HUES64 (cell line): Measurements from ENCODE around the gene SH2D5.

Experiments
- H3K27ac ChIP-seq: 2 replicates; pipeline ENCODE4 v1.7.0; 2013; ENCODE audit warnings: low read depth, low read length, inconsistent platforms
- H3K27me3 ChIP-seq: 2 replicates; pipeline ENCODE4 v1.6.1; 2013; ENCODE audit warnings: mild to moderate bottlenecking, low read length; ENCODE audit not compliant: insufficient read depth
- H3K36me3 ChIP-seq: 2 replicates; pipeline ENCODE4 v1.6.1; 2013; ENCODE audit warnings: mild to moderate bottlenecking, low read length; ENCODE audit not compliant: insufficient read depth
- H3K4me1 ChIP-seq: 2 replicates; pipeline ENCODE4 v1.6.1; 2013; ENCODE audit warnings: mild to moderate bottlenecking, low read length, moderate library complexity; ENCODE audit not compliant: insufficient read depth
- H3K4me3 ChIP-seq: 2 replicates; pipeline ENCODE4 v1.5.1; 2013; ENCODE audit warnings: mild to moderate bottlenecking, low read length, moderate library complexity
- H3K9ac ChIP-seq: 2 replicates; pipeline ENCODE4 v1.6.1; 2013; ENCODE audit warnings: mild to moderate bottlenecking, low read depth, low read length
- H3K9me3 ChIP-seq: 2 replicates; pipeline ENCODE4 v1.6.1; 2013; ENCODE audit warnings: low read depth, low read length; ENCODE audit not compliant: insufficient read depth
- WGBS: fragments of 150-250, 120-280 bp; methylation state at CpG from one replicate; pipeline ENCODE4 v1.1.7; 2013; ENCODE audit warnings: missing lambda C conversion rate; 5-methylcytosine and 5-hydroxymethylcytosine counted together

The SH2D5 gene

GRCh38 chr1:20727746-20728316, 4.7 kb downstream of the SH2D5 start:
- H3K4me3 ChIP-seq = peak overlapping the region; percentile 12; the same call in 1 of the 2 replicates
- H3K9me3 ChIP-seq = no peaks in the 10 kb centered on the region
- H3K27ac ChIP-seq = no peak overlapping the region
- H3K9ac ChIP-seq = no peak overlapping the region
- peaks cover 35% of the 10 kb centered on the region for H3K27me3 ChIP-seq
- 36% methylated on average over 13 of the region's 13 CpGs for WGBS
- H3K36me3 ChIP-seq = no peaks in the 10 kb centered on the region
- H3K4me1 ChIP-seq = peaks cover 14% of the 10 kb centered on the region; the same call in 1 of the 2 replicates

GRCh38 chr1:20726932-20727745, 5.4 kb downstream of the SH2D5 start:
- Histone ChIP-seq H3K9ac (no peak overlapping the region), H3K4me1 (peaks cover 14% of the 10 kb centered on the region; the same call in 1 of the 2 replicates), H3K27me3 (peaks cover 28% of the 10 kb centered on the region), H3K9me3 (no peaks in the 10 kb centered on the region), H3K4me3 (no peak overlapping the region), H3K36me3 (no peaks in the 10 kb centered on the region), H3K27ac (no peak overlapping the region)
- 90% methylated on average over 17 of the region's 17 CpGs for WGBS

GRCh38 chr1:20726118-20726911, 6.2 kb downstream of the SH2D5 start:
- Histone ChIP-seq H3K4me1 (peaks cover 14% of the 10 kb centered on the region; the same call in 1 of the 2 replicates), H3K4me3 (no peak overlapping the region), H3K9ac (no peak overlapping the region), H3K27me3 (peaks cover 22% of the 10 kb centered on the region), H3K27ac (no peak overlapping the region), H3K9me3 (no peaks in the 10 kb centered on the region), H3K36me3 (no peaks in the 10 kb centered on the region)
- 91% methylated on average over 25 of the region's 25 CpGs for WGBS

- Histone ChIP-seq H3K27me3 (peaks cover 14% of the 10 kb centered on the region), H3K9ac (no peak overlapping the region)
These were observed 7.0 kb downstream of the SH2D5 start for GRCh38 chr1:20725189-20726117.

GRCh38 chr1:20724364-20725188, 7.9 kb downstream of the SH2D5 start:
- Histone ChIP-seq H3K27me3 (peaks cover 9% of the 10 kb centered on the region), H3K4me3 (no peak overlapping the region), H3K9me3 (no peaks in the 10 kb centered on the region), H3K36me3 (no peaks in the 10 kb centered on the region), H3K9ac (no peak overlapping the region), H3K4me1 (peaks cover 9% of the 10 kb centered on the region; the same call in 1 of the 2 replicates), H3K27ac (no peak overlapping the region)
- WGBS = 93% methylated on average over 17 of the region's 17 CpGs

More at GRCh38 chr1:20725189-20726117, 7.0 kb downstream of the SH2D5 start:
- no peak overlapping the region for H3K4me3 ChIP-seq
- H3K4me1 ChIP-seq = peaks cover 13% of the 10 kb centered on the region; the same call in 1 of the 2 replicates
- no peaks in the 10 kb centered on the region for H3K9me3 ChIP-seq
- H3K36me3 ChIP-seq = no peaks in the 10 kb centered on the region
- WGBS = 90% methylated on average over 29 of the region's 29 CpGs
- no peak overlapping the region for H3K27ac ChIP-seq

- no peak overlapping the region for H3K4me3 ChIP-seq
- peaks cover 6% of the 10 kb centered on the region; the same call in 1 of the 2 replicates for H3K4me1 ChIP-seq
- no peak overlapping the region for H3K27ac ChIP-seq
- peaks cover 12% of the 10 kb centered on the region for H3K27me3 ChIP-seq
- 95% methylated on average over 35 of the region's 35 CpGs for WGBS
- no peaks in the 10 kb centered on the region for H3K36me3 ChIP-seq
- H3K9me3 ChIP-seq = no peaks in the 10 kb centered on the region
- H3K9ac ChIP-seq = no peak overlapping the region
These were observed 8.8 kb downstream of the SH2D5 start for GRCh38 chr1:20723537-20724363.

- Histone ChIP-seq H3K4me1 (peaks cover 1% of the 10 kb centered on the region; the same call in 1 of the 2 replicates), H3K4me3 (no peak overlapping the region), H3K27ac (no peak overlapping the region), H3K27me3 (peaks cover 18% of the 10 kb centered on the region), H3K9me3 (no peaks in the 10 kb centered on the region), H3K9ac (no peak overlapping the region), H3K36me3 (no peaks in the 10 kb centered on the region)
- 93% methylated on average over 4 of the region's 4 CpGs for WGBS
These were observed 9.4 kb downstream of the SH2D5 start for GRCh38 chr1:20723159-20723536.

GRCh38 chr1:20721117-20722061, 11.1 kb downstream of the SH2D5 start:
- Histone ChIP-seq H3K9ac (no peak overlapping the region), H3K4me1 (no peaks in the 10 kb centered on the region), H3K27me3 (peaks cover 29% of the 10 kb centered on the region), H3K9me3 (no peaks in the 10 kb centered on the region), H3K27ac (no peak overlapping the region), H3K36me3 (no peaks in the 10 kb centered on the region), H3K4me3 (no peak overlapping the region)
- 92% methylated on average over 29 of the region's 29 CpGs for WGBS
